Activated T-cell treated with anti-CD3 and anti-CD28 coated beads, Interleukin-2, amount 50 U/mL, for 1 hour (primary cell): Measurements from ENCODE around the gene CLMN.

ENCODE experiments used
- DNase-seq: peaks from one replicate; pipeline ENCODE4 v3.0.0-alpha.2; 2020

CLMN gene

GRCh38 chr14:95260537-95261361 lies 59.0 kb downstream of the CLMN start:
- no peak for DNase-seq

DNA sequence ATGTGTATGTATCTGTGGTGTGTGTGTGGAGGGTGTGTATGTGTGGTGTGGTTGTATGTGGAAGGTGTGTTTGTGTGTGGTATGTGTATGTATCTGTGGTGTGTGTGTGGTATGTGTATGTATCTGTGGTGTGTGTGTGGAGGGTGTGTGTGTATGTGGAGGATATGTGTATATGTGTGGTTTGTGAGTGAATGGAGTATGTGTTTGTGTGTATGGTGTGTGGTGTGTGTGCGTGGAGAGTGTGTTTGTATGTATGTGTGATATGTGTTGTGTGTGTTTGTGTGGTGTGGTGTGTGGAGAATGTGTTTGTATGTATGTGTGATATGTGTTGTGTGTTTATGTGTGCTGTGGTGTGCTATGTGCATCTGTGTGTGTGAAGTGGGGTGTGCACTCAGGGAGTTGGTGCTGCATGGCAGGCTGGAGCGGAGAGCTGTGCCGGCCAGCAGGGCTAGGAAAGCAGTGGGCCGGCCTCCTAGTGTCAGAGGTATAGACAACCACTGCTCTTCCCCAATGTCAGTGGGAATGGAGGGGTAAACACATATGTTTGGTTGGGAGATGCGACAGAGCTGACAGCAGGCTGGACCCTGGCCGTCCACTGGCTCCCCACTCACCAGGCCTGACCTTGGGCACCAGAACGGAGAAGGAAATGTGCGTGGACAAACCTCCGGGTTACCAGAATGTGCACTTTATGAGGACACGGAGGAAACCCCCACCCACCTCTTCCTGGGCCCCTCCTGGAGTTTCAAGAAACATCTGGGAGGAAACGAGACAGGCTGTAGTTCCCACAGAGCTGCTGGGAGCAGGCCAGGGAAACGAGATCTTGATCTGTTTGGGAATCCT lies 60.7 kb downstream of the CLMN start:
- DNase-seq, result no peak

GRCh38 chr14:95258156-95258555 lies 61.6 kb downstream of the CLMN start:
- DNase-seq, result no peak

DNA sequence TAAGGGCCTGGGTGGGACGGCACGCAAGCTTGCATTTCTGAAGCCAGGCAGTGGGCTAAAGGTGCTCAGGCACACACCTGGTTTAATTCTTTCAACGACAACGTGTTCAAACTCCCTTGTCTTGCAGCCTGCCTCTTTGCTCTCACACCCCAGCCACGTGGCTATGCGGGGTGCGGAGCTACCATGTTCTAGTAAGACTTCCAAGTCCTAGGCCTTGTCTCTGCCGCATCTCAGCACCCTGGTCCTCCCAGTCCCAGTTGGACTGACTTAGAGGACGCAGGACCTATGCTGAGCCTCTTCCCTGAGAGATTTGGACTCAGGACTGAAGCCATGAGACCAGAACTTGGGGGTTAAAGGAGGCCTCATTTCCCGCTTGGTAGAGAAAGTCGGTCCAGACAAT lies 62.2 kb downstream of the CLMN start:
- DNase-seq, result no peak

DNA sequence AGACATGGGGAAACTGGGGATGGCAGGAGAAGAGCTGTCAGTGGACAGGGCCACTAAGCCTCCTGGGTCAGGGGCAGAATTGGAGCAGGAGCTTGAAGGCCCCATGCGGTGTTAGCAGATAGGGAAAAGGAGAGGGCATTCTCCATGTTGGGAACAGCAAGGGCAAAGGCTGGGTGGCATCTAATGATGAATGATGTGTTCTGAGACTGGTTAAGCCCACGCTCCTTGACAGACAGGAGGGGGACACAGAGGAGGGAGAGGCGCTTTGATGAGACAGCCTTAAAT lies 63.0 kb downstream of the CLMN start:
- no peak for DNase-seq

DNA sequence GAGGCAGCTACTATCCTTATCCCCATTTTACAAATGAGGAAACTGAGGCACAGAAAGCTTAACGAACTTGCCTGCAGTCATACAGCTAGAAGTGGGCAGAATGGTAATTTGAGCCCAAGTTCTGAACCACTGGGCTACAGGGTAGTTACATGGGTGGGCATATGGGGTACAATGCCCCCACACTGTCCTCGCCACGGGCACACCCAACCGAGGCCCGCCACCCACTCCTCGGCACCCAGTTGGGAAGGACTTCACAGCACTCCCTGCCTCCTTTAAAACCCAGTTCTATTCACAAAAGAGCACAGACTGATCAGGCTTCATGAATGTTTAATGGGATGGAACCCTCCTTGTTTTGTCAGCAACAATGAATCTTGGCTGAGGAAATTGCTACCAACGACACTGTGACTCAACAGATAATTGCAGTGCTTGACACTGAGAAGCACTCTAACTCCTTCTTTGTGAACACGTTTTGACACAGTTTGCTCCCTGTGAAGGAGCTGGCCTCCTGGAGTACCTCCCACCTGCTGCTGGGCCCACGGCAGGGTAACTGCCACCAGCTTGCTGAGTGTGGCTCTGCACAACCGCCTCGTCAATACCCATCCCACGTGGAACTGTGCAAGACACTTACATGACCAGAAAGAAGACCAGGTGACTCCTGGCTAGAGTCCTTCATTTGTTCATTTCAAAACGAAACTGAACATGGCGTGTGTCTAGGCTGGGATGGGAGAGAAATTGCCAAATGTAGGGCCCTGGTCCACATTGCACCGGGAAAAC lies 63.5 kb downstream of the CLMN start:
- DNase-seq, result no peak

DNA sequence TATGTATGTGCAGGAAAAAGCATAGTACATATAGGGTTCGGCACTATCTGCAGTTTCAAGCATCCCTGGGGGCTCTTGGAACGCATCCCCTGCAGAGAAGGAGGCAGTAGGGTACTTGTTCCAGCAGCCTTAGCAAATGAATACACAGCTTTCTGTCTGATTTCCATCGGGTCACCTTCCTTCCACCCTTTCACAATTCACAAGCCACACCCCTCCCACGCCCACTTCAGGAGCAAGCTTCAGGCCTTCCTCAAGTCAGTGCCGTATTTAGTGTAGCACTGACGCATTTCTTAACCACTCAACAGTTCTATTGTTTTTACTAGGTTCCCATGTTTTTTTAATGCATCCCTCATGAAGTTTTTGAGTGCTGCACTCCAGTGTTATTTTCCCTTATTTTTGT lies 64.2 kb downstream of the CLMN start:
- DNase-seq, result no peak

DNA sequence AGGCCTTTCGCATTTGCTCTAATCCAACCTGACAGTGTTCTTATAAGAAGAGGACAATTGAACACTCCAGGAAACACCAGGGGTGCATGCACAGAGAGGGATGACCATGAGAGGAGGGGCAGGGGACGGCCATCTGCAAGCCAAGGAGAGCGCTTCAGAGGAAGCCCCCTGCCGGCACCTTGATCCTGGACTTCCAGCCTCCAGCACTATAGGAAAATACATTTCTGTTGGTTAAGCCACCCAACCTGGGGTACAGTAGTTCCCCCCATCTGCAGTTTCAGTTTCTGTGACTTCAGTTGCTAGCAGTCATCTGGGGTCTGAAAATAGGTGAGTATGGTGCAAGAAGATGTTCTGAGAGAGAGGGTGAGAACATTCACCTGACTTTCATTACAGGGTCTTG lies 64.7 kb downstream of the CLMN start:
- DNase-seq, result no peak

DNA sequence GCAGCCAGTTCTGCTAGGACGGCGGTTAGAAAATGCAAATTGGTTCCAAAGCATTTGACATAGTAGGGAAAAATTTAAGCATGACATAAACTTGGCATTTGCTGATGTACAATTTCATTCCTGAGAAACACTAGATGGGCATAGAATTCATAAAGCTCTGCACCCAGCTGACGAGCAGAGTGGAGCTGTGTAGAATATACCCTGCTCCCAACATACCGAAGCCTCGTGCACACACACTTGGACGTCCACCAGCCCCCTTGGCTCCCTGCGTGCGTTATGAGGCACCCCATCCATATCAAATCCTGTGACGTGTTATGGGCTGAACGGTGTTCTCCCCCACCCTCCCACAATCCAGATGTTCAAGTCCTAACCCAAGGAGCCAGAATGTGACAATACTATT lies 65.4 kb downstream of the CLMN start:
- no peak for DNase-seq

DNA sequence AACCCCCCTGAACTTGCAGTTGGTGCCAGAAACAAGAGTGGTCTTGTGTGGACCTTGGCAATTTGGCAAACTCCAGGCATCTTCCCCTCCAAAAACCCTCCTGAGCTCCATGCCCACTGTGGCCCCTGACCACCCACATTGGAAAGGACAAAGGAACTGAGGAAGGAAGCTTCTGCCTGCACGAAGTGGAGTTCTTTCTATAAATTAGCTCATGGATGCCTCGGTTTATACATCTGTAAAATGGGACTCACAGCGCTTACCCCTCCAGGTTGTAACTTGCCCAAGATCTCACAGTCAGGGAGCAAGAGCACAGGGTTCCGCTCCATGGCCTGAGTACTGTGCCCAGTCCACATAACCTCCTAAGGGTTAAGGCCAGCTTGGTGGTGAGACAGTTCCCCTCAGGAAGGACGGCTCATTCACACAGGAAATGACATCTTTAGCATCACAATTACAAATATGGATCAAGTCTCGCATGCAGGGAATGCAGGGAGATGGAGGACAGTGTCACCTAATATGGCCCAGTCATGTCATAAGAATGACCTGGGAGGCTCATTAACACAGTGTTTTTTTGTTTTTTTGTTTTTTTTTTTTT lies 66.6 kb downstream of the CLMN start:
- DNase-seq, result no peak

GRCh38 chr14:95252219-95252618 lies 67.5 kb downstream of the CLMN start:
- no peak for DNase-seq

GRCh38 chr14:95250936-95251335 lies 68.8 kb downstream of the CLMN start:
- no peak for DNase-seq

- no peak for DNase-seq
Measured at GRCh38 chr14:95250140-95250769, 69.5 kb downstream of the CLMN start.

DNA sequence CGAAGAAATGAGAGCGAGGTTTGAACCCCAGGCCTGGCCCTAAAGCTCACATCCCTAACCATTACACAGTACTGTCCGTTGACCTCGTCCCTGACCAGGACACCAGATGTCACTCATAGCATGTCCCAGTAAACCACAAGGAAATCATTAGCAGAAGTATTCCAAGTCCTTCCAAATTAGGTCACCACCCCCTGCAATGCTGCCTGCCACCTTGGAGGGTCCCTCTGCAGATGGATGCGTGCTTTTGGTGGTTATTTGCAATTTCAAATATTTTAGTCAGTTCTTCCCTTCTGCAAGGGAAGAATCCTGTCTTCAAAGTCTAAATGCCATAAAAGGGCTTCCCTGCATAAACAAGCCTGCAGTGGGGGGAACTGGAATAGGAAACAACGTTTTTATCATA lies 71.3 kb downstream of the CLMN start:
- no peak for DNase-seq

DNA sequence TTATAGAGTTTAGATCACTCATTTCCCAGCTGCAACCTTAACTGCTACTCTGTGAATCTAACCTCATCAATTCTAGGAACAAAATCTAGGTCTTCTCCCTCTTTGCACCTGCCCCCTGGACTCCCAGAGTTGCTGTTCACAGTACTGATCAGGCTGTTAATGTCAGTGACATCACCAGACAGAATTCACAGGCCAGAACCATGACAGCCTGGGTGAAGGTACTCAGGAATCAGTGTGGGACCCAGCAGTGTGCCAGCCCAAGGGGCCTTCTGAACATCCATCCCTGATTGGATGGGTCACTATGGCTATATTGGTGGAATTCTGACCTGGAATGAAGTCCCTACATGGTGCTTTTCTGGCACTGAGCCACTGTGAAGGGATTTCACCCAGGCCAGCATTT lies 72.8 kb downstream of the CLMN start:
- no peak for DNase-seq

DNA sequence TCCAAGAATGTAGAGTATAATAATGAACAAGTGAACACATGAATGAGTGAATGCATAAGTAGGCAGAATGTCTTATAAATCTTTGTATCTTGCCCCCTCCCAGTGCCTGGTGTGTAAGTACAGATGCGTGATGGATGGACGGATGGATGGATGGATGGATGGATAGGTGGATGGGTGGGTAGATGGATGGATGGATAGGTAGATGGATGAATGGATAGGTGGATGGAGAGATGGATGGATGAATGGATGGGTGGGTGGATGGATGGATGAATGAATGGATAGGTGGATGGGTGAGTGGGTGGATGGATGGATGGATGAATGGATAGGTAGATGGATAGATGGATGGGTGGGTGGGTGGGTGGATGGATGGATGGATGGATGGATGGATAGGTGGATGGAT lies 74.4 kb downstream of the CLMN start:
- DNase-seq, result no peak

- no peak for DNase-seq
Measured at GRCh38 chr14:95244587-95244986, 75.1 kb downstream of the CLMN start.

DNA sequence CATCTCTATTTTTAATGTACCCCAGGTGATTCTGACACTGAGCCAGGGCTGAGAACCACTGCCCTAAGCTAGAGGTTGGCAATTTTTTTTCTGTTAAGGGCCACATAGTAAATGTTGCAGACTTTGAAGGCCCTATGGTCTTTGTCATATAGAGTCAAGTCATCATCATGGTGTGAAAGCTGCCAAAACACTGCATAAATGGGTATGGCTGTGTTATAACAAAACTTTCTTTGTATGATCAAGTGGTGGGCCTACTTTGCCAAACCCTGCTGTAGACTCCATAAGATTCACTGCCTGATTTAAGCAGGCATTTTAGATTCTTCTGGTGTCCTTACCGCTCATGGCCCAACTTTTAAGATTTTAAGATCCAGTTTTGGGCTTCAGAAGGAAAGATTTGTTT lies 76.8 kb downstream of the CLMN start:
- no peak for DNase-seq

DNA sequence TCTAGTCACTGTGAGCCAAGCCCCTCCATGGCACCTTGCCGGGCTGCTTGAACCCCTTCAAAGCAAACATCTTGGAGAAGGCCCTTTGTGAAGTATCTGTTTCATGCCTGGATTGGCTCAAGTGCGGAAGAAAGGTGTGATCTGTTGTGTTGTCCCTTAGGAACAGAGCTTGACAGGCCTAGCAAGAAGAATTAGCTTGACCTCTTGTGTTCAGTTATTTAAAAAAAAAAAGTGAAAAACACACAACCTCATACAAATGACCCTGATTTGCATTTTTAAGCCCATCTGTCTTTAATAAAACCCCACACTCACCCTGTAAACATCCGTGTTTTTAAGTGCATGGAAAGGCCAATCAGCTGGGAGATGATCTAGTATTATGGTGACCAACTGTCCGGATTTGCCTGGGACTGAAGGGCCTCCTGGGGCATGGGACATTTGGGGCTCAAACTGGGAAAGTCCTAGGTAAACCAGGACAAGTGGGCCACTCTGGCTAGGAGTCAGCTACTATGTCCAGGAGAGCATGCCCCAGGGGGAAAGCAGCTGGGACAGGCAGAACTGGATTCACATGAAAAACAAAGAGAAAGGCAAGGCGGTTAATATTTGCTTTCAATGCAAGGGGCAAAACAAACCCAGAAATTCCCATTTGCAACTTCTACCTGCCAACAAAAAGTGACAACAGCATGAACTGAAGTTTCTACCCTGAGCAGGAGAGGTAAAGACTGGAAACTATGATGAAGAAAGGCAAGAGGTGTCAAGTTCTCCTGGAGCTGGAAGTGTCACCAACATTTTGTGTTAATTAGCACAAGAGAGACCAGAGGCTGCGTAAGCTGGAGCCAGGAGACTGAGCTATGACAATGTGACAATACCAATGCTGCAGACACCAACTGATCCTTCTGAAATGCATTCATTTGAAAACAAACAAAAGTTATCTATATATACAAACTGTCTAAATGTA lies 78.6 kb downstream of the CLMN start:
- DNase-seq, result no peak

DNA sequence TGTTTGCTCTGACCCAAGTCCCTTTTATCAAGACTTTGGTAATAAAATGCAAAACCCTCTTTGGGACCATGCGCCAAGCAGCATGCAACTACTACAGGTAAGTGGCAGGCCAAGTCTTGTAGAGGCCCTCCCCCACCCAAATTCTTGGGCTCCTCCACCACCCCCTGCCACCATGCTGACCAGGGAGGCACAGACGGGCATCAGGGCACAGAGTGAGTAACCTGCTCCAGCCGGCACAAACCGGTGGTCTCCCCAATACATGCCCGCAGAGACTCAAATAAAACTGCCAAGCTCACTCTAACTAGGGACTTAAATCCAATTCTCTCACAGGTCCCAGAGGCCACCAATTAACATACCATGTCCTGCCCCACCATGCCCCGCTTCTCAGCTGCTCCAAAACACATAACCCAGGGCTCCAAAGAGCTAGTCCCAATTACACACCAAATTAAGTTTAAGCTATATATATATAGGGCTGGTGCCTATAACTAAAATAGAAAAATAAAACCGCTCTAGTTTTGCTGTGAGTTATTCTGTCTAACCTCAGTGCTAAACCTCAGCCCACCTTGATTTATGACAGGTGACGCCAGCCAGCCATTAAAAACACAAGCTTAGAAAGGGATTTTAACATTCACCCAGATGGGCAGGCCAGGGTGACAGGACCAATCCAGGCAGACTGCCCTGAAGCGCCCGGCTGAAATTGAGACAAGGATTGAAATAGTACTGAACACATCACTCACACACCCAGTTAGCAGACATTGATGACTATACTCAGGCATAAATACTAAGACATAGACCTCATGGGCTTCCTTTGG lies 81.0 kb downstream of the CLMN start:
- DNase-seq, result no peak

GRCh38 chr14:95237958-95238340 lies 81.8 kb downstream of the CLMN start:
- no peak for DNase-seq
